GM21576 (cell line): ENCODE data around the gene DACT1.
"Not testable (repeated sequence)": the region's sequence is repeated elsewhere in the genome, so short reads cannot be mapped to it uniquely, and the experiment has no call there.

Experiments
- ATAC-seq: cut with Tn5 transposase; IDR thresholded peaks from one replicate; pipeline ENCODE4 v1.9.1; 2021; ENCODE audit warnings: mild to moderate bottlenecking, moderate library complexity; ENCODE audit not compliant: unreplicated experiment

DACT1 gene

GRCh38 chr14:58637391-58638230, at the start of gene DACT1:
Gene DACT1 (plus strand): TSS chr14:58637962. CDS start chr14:58638203, 241 bp downstream.
- peak; percentile 48 for ATAC-seq

- ATAC-seq: not testable (repeated sequence)
Measured at GRCh38 chr14:58588321-58588720, 49.4 kb upstream of the DACT1 start.

GRCh38 chr14:58593977-58594376, 43.8 kb upstream of the DACT1 start:
- no peak for ATAC-seq

GRCh38 chr14:58597041-58597440, 40.7 kb upstream of the DACT1 start:
- no peak for ATAC-seq

GRCh38 chr14:58598028-58598803, 39.5 kb upstream of the DACT1 start:
- no peak for ATAC-seq

- ATAC-seq: no peak
Measured at GRCh38 chr14:58598804-58599525, 38.8 kb upstream of the DACT1 start.

- no peak for ATAC-seq
Measured at GRCh38 chr14:58599707-58600106, 38.1 kb upstream of the DACT1 start.

GRCh38 chr14:58605465-58605864, 32.3 kb upstream of the DACT1 start:
- no peak for ATAC-seq

GRCh38 chr14:58607131-58607951, 30.4 kb upstream of the DACT1 start:
- no peak for ATAC-seq

GRCh38 chr14:58607952-58608317, 29.8 kb upstream of the DACT1 start:
- no peak for ATAC-seq

- ATAC-seq: no peak
Measured at GRCh38 chr14:58617619-58618018, 20.1 kb upstream of the DACT1 start.

GRCh38 chr14:58620011-58620410, 17.8 kb upstream of the DACT1 start:
- no peak for ATAC-seq

GRCh38 chr14:58625438-58625837, 12.3 kb upstream of the DACT1 start:
- ATAC-seq: no peak

- no peak for ATAC-seq
Measured at GRCh38 chr14:58626431-58626831, 11.3 kb upstream of the DACT1 start.

- no peak for ATAC-seq
Measured at GRCh38 chr14:58628406-58628805, 9.4 kb upstream of the DACT1 start.

GRCh38 chr14:58629281-58629680, 8.5 kb upstream of the DACT1 start:
- ATAC-seq: no peak

- ATAC-seq: no peak
Measured at GRCh38 chr14:58631732-58632131, 6.0 kb upstream of the DACT1 start.

GRCh38 chr14:58633831-58634230, 3.9 kb upstream of the DACT1 start:
- no peak for ATAC-seq

- no peak for ATAC-seq
Measured at GRCh38 chr14:58634406-58635090, 3.2 kb upstream of the DACT1 start.
